Osteocyte (in vitro differentiated cells): Measurements from ENCODE around the gene PAK5. TPM values are rescaled to one million over a fixed set of nuclear protein-coding genes. Genes with fewer than 3 reads are reported as not detected.

Experiments used
- DNase-seq: peaks from one replicate; pipeline ENCODE4 v3.0.0; 2021; ENCODE audit warnings: mixed read lengths; ENCODE audit not compliant: unreplicated experiment; ENCODE audit errors: extremely low spot score
- H3K27ac Mint-ChIP-seq: one replicate; pipeline ENCODE4 v1.8.0; 2021; ENCODE audit warnings: mild to moderate bottlenecking, mixed read lengths; ENCODE audit not compliant: unreplicated experiment
- H3K27me3 Mint-ChIP-seq: one replicate; pipeline ENCODE4 v1.8.0; 2021; ENCODE audit warnings: mixed read lengths; ENCODE audit not compliant: unreplicated experiment
- H3K36me3 Mint-ChIP-seq: one replicate; pipeline ENCODE4 v1.8.0; 2021; ENCODE audit warnings: mixed read lengths; ENCODE audit not compliant: unreplicated experiment
- H3K4me1 Mint-ChIP-seq: one replicate; pipeline ENCODE4 v1.8.0; 2021; ENCODE audit warnings: mixed read lengths; ENCODE audit not compliant: unreplicated experiment
- H3K4me3 Mint-ChIP-seq: one replicate; pipeline ENCODE4 v1.8.0; 2021; ENCODE audit warnings: mild to moderate bottlenecking, moderate library complexity, mixed read lengths; ENCODE audit not compliant: unreplicated experiment
- H3K9me3 Mint-ChIP-seq: one replicate; pipeline ENCODE4 v1.8.0; 2021; ENCODE audit warnings: mixed read lengths; ENCODE audit not compliant: unreplicated experiment
- CTCF ChIP-seq: fragments of 200-600 bp; sonication (generic); IDR thresholded peaks from 2 replicates; pipeline ENCODE4 v1.5.0; 2021; ENCODE audit warnings: antibody characterized with exemption, mild to moderate bottlenecking, moderate library complexity
- total RNA-seq: library from RNA; stranded (reverse); gene quantifications from 2 replicates; pipeline ENCODE4 v1.2.1, GENCODE V29; 2021

PAK5 gene
- total RNA-seq, 1 donor from 2014 or later = not detected

- no peaks in the 10 kb centered on the region for H3K36me3 Mint-ChIP-seq
- H3K4me3 Mint-ChIP-seq = no peak overlapping the region
- peaks cover 47% of the 10 kb centered on the region for H3K27me3 Mint-ChIP-seq
- no peak for DNase-seq
- peaks cover 6% of the 10 kb centered on the region for H3K9me3 Mint-ChIP-seq
- no peak for TF ChIP-seq CTCF
- H3K4me1 Mint-ChIP-seq = no peaks in the 10 kb centered on the region
- H3K27ac Mint-ChIP-seq = no peak overlapping the region
These were observed 288.0 kb downstream of the PAK5 start for GRCh38 chr20:9550871-9551270.

GRCh38 chr20:9550283-9550682, 288.6 kb downstream of the PAK5 start:
- no peak overlapping the region for H3K4me3 Mint-ChIP-seq
- H3K27me3 Mint-ChIP-seq = peaks cover 51% of the 10 kb centered on the region
- H3K9me3 Mint-ChIP-seq = peaks cover 6% of the 10 kb centered on the region
- H3K27ac Mint-ChIP-seq = no peak overlapping the region
- H3K36me3 Mint-ChIP-seq = no peaks in the 10 kb centered on the region
- DNase-seq = no peak
- no peak for TF ChIP-seq CTCF
- no peaks in the 10 kb centered on the region for H3K4me1 Mint-ChIP-seq

- TF ChIP-seq CTCF = no peak
- no peaks in the 10 kb centered on the region for H3K9me3 Mint-ChIP-seq
- no peaks in the 10 kb centered on the region for H3K4me1 Mint-ChIP-seq
- peaks cover 63% of the 10 kb centered on the region for H3K27me3 Mint-ChIP-seq
- H3K36me3 Mint-ChIP-seq = no peaks in the 10 kb centered on the region
- no peak overlapping the region for H3K4me3 Mint-ChIP-seq
- no peak overlapping the region for H3K27ac Mint-ChIP-seq
- DNase-seq = no peak
These were observed 295.7 kb downstream of the PAK5 start for GRCh38 chr20:9543214-9543613.

- Mint-ChIP-seq H3K9me3 (no peaks in the 10 kb centered on the region), H3K4me3 (no peak overlapping the region), H3K36me3 (no peaks in the 10 kb centered on the region), H3K27me3 (peaks cover 30% of the 10 kb centered on the region), H3K27ac (no peak overlapping the region), H3K4me1 (peaks cover 24% of the 10 kb centered on the region)
- TF ChIP-seq CTCF = no peak
- DNase-seq = no peak
These were observed 303.4 kb downstream of the PAK5 start for GRCh38 chr20:9535449-9535848.

GRCh38 chr20:9534025-9534424, 304.9 kb downstream of the PAK5 start:
- no peak for DNase-seq
- no peak for TF ChIP-seq CTCF
- peaks cover 27% of the 10 kb centered on the region for H3K4me1 Mint-ChIP-seq
- H3K9me3 Mint-ChIP-seq = no peaks in the 10 kb centered on the region
- no peaks in the 10 kb centered on the region for H3K36me3 Mint-ChIP-seq
- H3K27ac Mint-ChIP-seq = no peak overlapping the region
- no peak overlapping the region for H3K4me3 Mint-ChIP-seq
- H3K27me3 Mint-ChIP-seq = peaks cover 20% of the 10 kb centered on the region
